Measurements from ENCODE around the gene SLFNL1. TPM values are rescaled to one million over a fixed set of nuclear protein-coding genes. Genes with fewer than 3 reads are reported as not detected.
A peak's percentile ranks its signal among the peaks of the same experiment; 100 is the strongest.

The SLFNL1 gene
- total RNA-seq, 1 experiment from 2014 or later = not detected

DNA sequence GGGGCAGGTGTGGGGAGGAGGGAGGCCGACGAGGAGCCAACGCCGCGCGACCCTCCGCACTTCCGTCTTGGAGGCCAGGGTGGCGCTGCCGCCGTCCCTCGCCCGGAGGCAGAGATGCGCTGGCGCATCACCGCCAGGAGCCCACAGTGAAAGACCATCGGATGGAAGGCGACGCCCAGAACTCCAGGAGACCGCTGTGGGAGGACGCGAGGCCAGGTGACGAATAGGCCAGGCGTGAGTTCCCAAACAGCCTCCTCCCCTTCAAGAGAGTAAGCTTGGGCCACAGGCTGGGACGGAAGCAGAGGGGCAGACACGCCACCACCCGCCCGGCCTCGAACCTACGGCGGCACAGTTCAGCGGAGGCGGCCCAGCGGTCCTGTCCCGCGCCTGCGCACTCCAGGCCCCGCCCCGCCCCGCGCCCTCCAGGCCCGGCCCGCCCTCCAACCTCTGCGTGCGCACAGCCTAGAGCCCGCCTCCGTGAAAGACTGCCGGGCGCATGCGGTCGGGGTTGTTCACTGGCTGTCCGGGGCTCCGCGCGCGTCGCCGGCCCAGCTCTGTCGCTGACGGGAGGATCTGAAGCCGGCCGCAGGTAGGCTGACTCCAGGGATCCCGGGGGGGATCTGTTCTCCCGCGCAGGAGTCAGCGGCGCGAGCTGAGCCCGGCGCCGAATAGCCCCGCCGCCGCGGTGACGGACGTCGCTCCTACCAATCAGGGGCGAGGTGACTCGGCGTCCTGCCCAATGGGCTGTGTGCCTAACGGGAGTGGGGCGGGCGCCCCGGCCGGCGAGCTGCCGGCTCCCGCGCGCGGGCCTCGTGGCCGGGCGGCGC lies 42.1 kb downstream of the SLFNL1 start, which contains the start of gene CTPS1 (continued):
- TF ChIP-seq, protein P1, sequence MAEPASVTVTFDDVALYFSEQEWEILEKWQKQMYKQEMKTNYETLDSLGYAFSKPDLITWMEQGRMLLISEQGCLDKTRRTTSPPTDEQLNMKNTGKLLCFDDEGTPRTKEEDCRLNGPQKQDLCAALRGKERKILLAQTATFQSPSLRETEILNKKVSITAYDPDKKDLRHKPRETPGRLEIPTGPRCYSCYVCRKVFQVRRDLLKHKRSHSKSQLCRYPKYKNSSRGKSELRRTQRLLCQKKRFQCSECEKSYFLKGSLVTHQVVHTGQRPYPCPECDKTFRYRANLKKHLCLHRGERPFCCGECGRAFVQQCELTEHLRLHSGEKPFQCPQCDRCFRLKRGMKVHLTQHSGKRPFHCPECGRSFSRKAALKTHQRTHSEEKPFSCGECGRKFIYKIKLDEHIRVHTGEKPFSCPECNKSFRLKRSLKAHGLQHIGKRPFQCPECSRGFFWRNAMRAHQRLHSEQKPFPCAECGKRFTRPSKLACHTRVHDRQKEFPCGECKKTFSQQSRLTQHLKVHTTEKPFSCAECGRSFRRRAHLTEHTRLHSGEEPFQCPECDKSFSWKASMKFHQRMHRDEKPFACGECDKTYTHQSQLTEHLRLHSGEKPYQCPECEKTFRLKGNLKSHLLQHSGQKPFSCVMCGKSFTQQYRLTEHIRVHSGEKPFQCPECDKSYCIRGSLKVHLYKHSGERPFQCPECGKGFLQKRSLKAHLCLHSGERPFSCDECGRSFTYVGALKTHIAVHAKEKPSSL (CRISPR knock-in tag; conservative IDR thresholded peaks at IDR 0.05) = no peak
- TF ChIP-seq CREB1 (CRISPR knock-in tag; IDR thresholded peaks at IDR 0.05) (peak; percentile 16; the same call in 1 of the 2 replicates), KAT7 (CRISPR knock-in tag; IDR thresholded peaks at IDR 0.05; ENCODE audit: borderline replicate concordance) (no peak; the same call in 1 of the 2 replicates), ZNF317 (CRISPR knock-in tag; IDR thresholded peaks at IDR 0.05; ENCODE audit: borderline replicate concordance, low read depth) (no peak), ZBTB21 (CRISPR knock-in tag; IDR thresholded peaks at IDR 0.05; ENCODE audit: borderline replicate concordance) (no peak), E2F1 (CRISPR knock-in tag; IDR thresholded peaks at IDR 0.05) (no peak), ATF1 (CRISPR knock-in tag; IDR thresholded peaks at IDR 0.05) (no peak), SMAD3 (CRISPR knock-in tag; IDR thresholded peaks at IDR 0.05; ENCODE audit: borderline replicate concordance) (0 out of 2 replicates have a peak, but pooled peaks have one; percentile 17), ZNF232 (CRISPR knock-in tag; IDR thresholded peaks at IDR 0.05) (0 out of 2 replicates have a peak, but pooled peaks have one; percentile 27), ESRRA (CRISPR knock-in tag; IDR thresholded peaks at IDR 0.05; ENCODE audit: borderline replicate concordance) (peak; percentile 10; the same call in 1 of the 2 replicates), NFATC4 (CRISPR knock-in tag; IDR thresholded peaks at IDR 0.05) (no peak), ERG (CRISPR knock-in tag; IDR thresholded peaks at IDR 0.05) (no peak), AR (CRISPR knock-in tag; IDR thresholded peaks at IDR 0.05) (no peak), IRF2 (CRISPR knock-in tag; IDR thresholded peaks at IDR 0.05; ENCODE audit: borderline replicate concordance, low read depth) (no peak), CREM (CRISPR knock-in tag; IDR thresholded peaks at IDR 0.05) (no peak; the same call in none of the 2 replicates), E2F5 (CRISPR knock-in tag; IDR thresholded peaks at IDR 0.05) (peak; percentile 60), ZNF263 (CRISPR knock-in tag; IDR thresholded peaks at IDR 0.05; ENCODE audit: low read depth) (peak; percentile 88; the same call in 1 of the 2 replicates), NR3C1 (CRISPR knock-in tag; conservative IDR thresholded peaks at IDR 0.05; ENCODE audit: low read depth) (no peak), FOXJ3 (CRISPR knock-in tag; IDR thresholded peaks at IDR 0.05; ENCODE audit: borderline replicate concordance) (no peak), IRF1 (CRISPR knock-in tag; IDR thresholded peaks at IDR 0.05) (peak; percentile 77), MYBL2 (CRISPR knock-in tag; IDR thresholded peaks at IDR 0.05) (0 out of 2 replicates have a peak, but pooled peaks have one; percentile 25), ZNF138 (CRISPR knock-in tag; conservative IDR thresholded peaks at IDR 0.05) (no peak), ZNF423 (CRISPR knock-in tag; IDR thresholded peaks at IDR 0.05) (no peak)
- TF ChIP-seq, protein P2, sequence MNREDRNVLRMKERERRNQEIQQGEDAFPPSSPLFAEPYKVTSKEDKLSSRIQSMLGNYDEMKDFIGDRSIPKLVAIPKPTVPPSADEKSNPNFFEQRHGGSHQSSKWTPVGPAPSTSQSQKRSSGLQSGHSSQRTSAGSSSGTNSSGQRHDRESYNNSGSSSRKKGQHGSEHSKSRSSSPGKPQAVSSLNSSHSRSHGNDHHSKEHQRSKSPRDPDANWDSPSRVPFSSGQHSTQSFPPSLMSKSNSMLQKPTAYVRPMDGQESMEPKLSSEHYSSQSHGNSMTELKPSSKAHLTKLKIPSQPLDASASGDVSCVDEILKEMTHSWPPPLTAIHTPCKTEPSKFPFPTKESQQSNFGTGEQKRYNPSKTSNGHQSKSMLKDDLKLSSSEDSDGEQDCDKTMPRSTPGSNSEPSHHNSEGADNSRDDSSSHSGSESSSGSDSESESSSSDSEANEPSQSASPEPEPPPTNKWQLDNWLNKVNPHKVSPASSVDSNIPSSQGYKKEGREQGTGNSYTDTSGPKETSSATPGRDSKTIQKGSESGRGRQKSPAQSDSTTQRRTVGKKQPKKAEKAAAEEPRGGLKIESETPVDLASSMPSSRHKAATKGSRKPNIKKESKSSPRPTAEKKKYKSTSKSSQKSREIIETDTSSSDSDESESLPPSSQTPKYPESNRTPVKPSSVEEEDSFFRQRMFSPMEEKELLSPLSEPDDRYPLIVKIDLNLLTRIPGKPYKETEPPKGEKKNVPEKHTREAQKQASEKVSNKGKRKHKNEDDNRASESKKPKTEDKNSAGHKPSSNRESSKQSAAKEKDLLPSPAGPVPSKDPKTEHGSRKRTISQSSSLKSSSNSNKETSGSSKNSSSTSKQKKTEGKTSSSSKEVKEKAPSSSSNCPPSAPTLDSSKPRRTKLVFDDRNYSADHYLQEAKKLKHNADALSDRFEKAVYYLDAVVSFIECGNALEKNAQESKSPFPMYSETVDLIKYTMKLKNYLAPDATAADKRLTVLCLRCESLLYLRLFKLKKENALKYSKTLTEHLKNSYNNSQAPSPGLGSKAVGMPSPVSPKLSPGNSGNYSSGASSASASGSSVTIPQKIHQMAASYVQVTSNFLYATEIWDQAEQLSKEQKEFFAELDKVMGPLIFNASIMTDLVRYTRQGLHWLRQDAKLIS (CRISPR knock-in tag; IDR thresholded peaks at IDR 0.05; ENCODE audit: borderline replicate concordance) = 0 out of 2 replicates have a peak, but pooled peaks have one; percentile 31
- TF ChIP-seq, protein P3, sequence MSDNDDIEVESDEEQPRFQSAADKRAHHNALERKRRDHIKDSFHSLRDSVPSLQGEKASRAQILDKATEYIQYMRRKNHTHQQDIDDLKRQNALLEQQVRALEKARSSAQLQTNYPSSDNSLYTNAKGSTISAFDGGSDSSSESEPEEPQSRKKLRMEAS (CRISPR knock-in tag; IDR thresholded peaks at IDR 0.05) = peak; percentile 81

Measured in WTC11 (cell line).